Suprapubic skin (tissue), 4 donors: Measurements from ENCODE around the gene PDLIM4. TPM values are rescaled to one million over a fixed set of nuclear protein-coding genes. Genes with fewer than 3 reads are reported as not detected.
A peak's percentile ranks its signal among the peaks of the same experiment; 100 is the strongest.

Experiments used
- DNase-seq, 2 donors: peaks; one replicate each; pipeline ENCODE4 v3.0.0-alpha.2; 2019; ENCODE audit warnings: low spot score in 2 of 2
- H3K27ac ChIP-seq: fragments of 200-600 bp; sonication (generic); one replicate; pipeline ENCODE4 v1.5.1; 2019
- H3K27me3 ChIP-seq: fragments of 200-600 bp; sonication (generic); one replicate; pipeline ENCODE4 v1.5.1; 2019
- H3K36me3 ChIP-seq: fragments of 200-600 bp; sonication (generic); one replicate; pipeline ENCODE4 v1.5.1; 2019
- H3K4me1 ChIP-seq: fragments of 200-600 bp; sonication (generic); one replicate; pipeline ENCODE4 v1.5.1; 2019
- H3K4me3 ChIP-seq: fragments of 200-600 bp; sonication (generic); one replicate; pipeline ENCODE4 v1.5.1; 2019; ENCODE audit warnings: mild to moderate bottlenecking
- H3K9me3 ChIP-seq: fragments of 200-600 bp; sonication (generic); one replicate; pipeline ENCODE4 v1.5.1; 2019
- CTCF ChIP-seq, 2 donors: fragments of 200-600 bp in 1 of 2; fragments of 450-650 bp in 1 of 2; sonication (generic) in 1 of 2; IDR thresholded peaks; one replicate each; pipeline ENCODE4 v1.5.1; 2016 to 2019; ENCODE audit warnings: antibody characterized with exemption in 2 of 2, mild to moderate bottlenecking in 1 of 2, moderate library complexity in 1 of 2
- EP300 ChIP-seq: sonication (generic); formaldehyde crosslinking; IDR thresholded peaks from one replicate; pipeline ENCODE4 v1.6.1; 2017; ENCODE audit warnings: antibody characterized with exemption
- POLR2A ChIP-seq, 2 donors: fragments of 450-650 bp; IDR thresholded peaks; one replicate each; pipeline ENCODE4 v1.6.1; 2017; ENCODE audit warnings: antibody characterized with exemption in 2 of 2, mild to moderate bottlenecking in 2 of 2, moderate library complexity in 2 of 2
- POLR2AphosphoS5 ChIP-seq, 3 donors: sonication (generic); formaldehyde crosslinking; IDR thresholded peaks; one replicate each; pipeline ENCODE4 v1.6.1; 2017; ENCODE audit warnings: antibody characterized with exemption in 3 of 3
- WGBS: methylation state at CpG from one replicate; pipeline ENCODE4 v1.1.5; 2018; 5-methylcytosine and 5-hydroxymethylcytosine counted together
- total RNA-seq, 4 donors: library from RNA; depleted of rRNA; stranded (reverse); fragments of >200 nt; gene quantifications; one replicate each; pipeline ENCODE4 v1.1.0, GENCODE V29; 2016

The PDLIM4 gene
- total RNA-seq, 4 donors from 2014 or later = 110 to 128 (median 114) TPM

GRCh38 chr5:132280371-132281240, 23.1 kb downstream of the PDLIM4 start:
- TF ChIP-seq POLR2A (IDR thresholded peaks at IDR 0.05) = no peak
- no peak for TF ChIP-seq EP300
- no peak for TF ChIP-seq POLR2AphosphoS5 (IDR thresholded peaks at IDR 0.05)
- TF ChIP-seq CTCF (IDR thresholded peaks at IDR 0.05) = no peak
- no peak for DNase-seq
- Histone ChIP-seq H3K4me3 (no peak overlapping the region), H3K4me1 (no peaks in the 10 kb centered on the region), H3K36me3 (no peaks in the 10 kb centered on the region), H3K27ac (no peak overlapping the region), H3K9me3 (no peaks in the 10 kb centered on the region), H3K27me3 (no peaks in the 10 kb centered on the region)
- 87% methylated on average over 5 of the region's 5 CpGs for WGBS

GRCh38 chr5:132281856-132282614, 24.5 kb downstream of the PDLIM4 start:
- TF ChIP-seq POLR2AphosphoS5 (IDR thresholded peaks at IDR 0.05) = no peak
- TF ChIP-seq EP300 = no peak
- no peak for TF ChIP-seq CTCF (IDR thresholded peaks at IDR 0.05)
- no peak for TF ChIP-seq POLR2A (IDR thresholded peaks at IDR 0.05)
- H3K4me3 ChIP-seq = no peak overlapping the region
- no peaks in the 10 kb centered on the region for H3K27me3 ChIP-seq
- no peaks in the 10 kb centered on the region for H3K4me1 ChIP-seq
- no peak overlapping the region for H3K27ac ChIP-seq
- no peaks in the 10 kb centered on the region for H3K36me3 ChIP-seq
- H3K9me3 ChIP-seq = no peaks in the 10 kb centered on the region
- DNase-seq = no peak
- 82% methylated on average over 9 of the region's 9 CpGs for WGBS

GRCh38 chr5:132283423-132284043, 26.0 kb downstream of the PDLIM4 start:
- Histone ChIP-seq H3K27me3 (no peaks in the 10 kb centered on the region), H3K9me3 (no peaks in the 10 kb centered on the region), H3K4me1 (peaks cover 1% of the 10 kb centered on the region), H3K27ac (no peak overlapping the region), H3K4me3 (no peak overlapping the region), H3K36me3 (no peaks in the 10 kb centered on the region)
- no peak for DNase-seq
- TF ChIP-seq POLR2A (IDR thresholded peaks at IDR 0.05) (no peak), CTCF (IDR thresholded peaks at IDR 0.05) (peak in 1 of 2 donors; percentile 50)
- WGBS = 80% methylated on average over 5 of the region's 5 CpGs

GRCh38 chr5:132289097-132289496, 31.6 kb downstream of the PDLIM4 start:
- no peak for DNase-seq
- Histone ChIP-seq H3K4me1 (peaks cover 20% of the 10 kb centered on the region), H3K9me3 (no peaks in the 10 kb centered on the region), H3K27ac (no peak overlapping the region), H3K27me3 (no peaks in the 10 kb centered on the region), H3K4me3 (no peak overlapping the region), H3K36me3 (no peaks in the 10 kb centered on the region)
- WGBS = 55% methylated on average over 3 of the region's 3 CpGs
- no peak for TF ChIP-seq EP300
- TF ChIP-seq CTCF (IDR thresholded peaks at IDR 0.05) = no peak

- no peaks in the 10 kb centered on the region for H3K36me3 ChIP-seq
- 92% methylated on average over 2 of the region's 2 CpGs for WGBS
- no peak overlapping the region for H3K4me3 ChIP-seq
- no peaks in the 10 kb centered on the region for H3K27me3 ChIP-seq
- no peak overlapping the region for H3K27ac ChIP-seq
- no peaks in the 10 kb centered on the region for H3K9me3 ChIP-seq
- no peak for DNase-seq
- TF ChIP-seq POLR2A (IDR thresholded peaks at IDR 0.05) = no peak
- no peak for TF ChIP-seq EP300
- no peak for TF ChIP-seq CTCF (IDR thresholded peaks at IDR 0.05)
- no peak for TF ChIP-seq POLR2AphosphoS5 (IDR thresholded peaks at IDR 0.05)
- H3K4me1 ChIP-seq = peaks cover 33% of the 10 kb centered on the region
Observed at GRCh38 chr5:132291026-132291425, 33.5 kb downstream of the PDLIM4 start.
